ENCODE measurements around the gene DCBLD2. TPM values are rescaled to one million over a fixed set of nuclear protein-coding genes. Genes with fewer than 3 reads are reported as not detected.

Gene DCBLD2, protein sequence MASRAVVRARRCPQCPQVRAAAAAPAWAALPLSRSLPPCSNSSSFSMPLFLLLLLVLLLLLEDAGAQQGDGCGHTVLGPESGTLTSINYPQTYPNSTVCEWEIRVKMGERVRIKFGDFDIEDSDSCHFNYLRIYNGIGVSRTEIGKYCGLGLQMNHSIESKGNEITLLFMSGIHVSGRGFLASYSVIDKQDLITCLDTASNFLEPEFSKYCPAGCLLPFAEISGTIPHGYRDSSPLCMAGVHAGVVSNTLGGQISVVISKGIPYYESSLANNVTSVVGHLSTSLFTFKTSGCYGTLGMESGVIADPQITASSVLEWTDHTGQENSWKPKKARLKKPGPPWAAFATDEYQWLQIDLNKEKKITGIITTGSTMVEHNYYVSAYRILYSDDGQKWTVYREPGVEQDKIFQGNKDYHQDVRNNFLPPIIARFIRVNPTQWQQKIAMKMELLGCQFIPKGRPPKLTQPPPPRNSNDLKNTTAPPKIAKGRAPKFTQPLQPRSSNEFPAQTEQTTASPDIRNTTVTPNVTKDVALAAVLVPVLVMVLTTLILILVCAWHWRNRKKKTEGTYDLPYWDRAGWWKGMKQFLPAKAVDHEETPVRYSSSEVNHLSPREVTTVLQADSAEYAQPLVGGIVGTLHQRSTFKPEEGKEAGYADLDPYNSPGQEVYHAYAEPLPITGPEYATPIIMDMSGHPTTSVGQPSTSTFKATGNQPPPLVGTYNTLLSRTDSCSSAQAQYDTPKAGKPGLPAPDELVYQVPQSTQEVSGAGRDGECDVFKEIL
- 199 to 283 TPM (median 255 TPM) in 5 replicates for total RNA-seq (2022; extraction: Qiagen RNA extraction)

GRCh38 chr3:98901392-98902350 lies at the start of gene DCBLD2:
Gene DCBLD2 (minus strand): TSS chr3:98901695. CDS start chr3:98901326, 369 bp downstream.

DNA sequence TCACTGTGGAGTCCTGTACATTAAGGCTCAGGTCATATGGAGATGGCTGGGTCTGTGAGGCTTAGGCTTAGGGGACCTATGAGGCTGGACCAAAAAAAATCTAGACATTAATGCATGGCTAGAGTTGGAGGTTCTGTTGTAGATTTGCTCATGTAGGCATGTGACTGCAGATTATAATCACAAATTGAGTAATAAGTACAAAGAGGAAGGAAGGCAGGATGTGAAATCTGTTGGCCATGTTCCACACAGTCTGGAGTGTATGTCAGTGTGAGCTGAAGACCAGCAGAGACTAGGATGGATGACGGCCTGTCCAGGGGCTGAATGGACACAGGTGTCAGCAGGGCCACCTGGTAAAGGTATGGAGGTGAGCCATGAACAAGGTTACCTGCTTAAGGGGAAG lies 138.4 kb downstream of the DCBLD2 start, which contains the start of gene ST3GAL6:
TSS of gene ST3GAL6 (plus strand) at position 265 of the 400 bp plus-strand sequence. CDS start 5,101 bp downstream, outside the sequence.

Other genes starting within 250 kb of the DCBLD2 start
- gene ST3GAL6, start 138.4 kb downstream of the DCBLD2 start, total RNA-seq (2022; extraction: Qiagen RNA extraction), result 0.64 to 1.4 TPM (median 0.87 TPM) in 5 replicates

Measured in A549 treated with CORT108297 at 1 μM for 4 hours (cell line).